AG04450 (cell line): ENCODE results near the gene ERBIN. TPM values are rescaled to one million over a fixed set of nuclear protein-coding genes. Genes with fewer than 3 reads are reported as not detected.
A peak's percentile ranks its signal among the peaks of the same experiment; 100 is the strongest.
"Not testable (repeated sequence)": the region's sequence is repeated elsewhere in the genome, so short reads cannot be mapped to it uniquely, and the experiment has no call there.

Experiments used
- CTCF ChIA-PET: fragments of 300-600, 350-600 bp; formaldehyde crosslinking; extraction: SDS; loops from one replicate; lab custom pipeline; 2022; ENCODE audit warnings: antibody characterized with exemption, inconsistent platforms; lab: Charles Lee
- POLR2A ChIA-PET: fragments of 350-600 bp; formaldehyde crosslinking; extraction: SDS; loops from one replicate; lab custom pipeline; 2021; ENCODE audit warnings: antibody characterized with exemption, inconsistent platforms; lab: Yijun Ruan, JAX
- DNase-seq: peaks from one replicate; pipeline ENCODE4 v3.0.0-alpha.2; 2011; ENCODE audit warnings: low read depth, low spot score
- H3K27ac ChIP-seq: one replicate; pipeline ENCODE4 v1.5.1; 2012; ENCODE audit warnings: low read depth, low read length, control low read depth
- H3K27me3 ChIP-seq: one replicate; pipeline ENCODE4 v1.6.0; 2012; ENCODE audit warnings: low read length; ENCODE audit not compliant: control insufficient read depth, insufficient read depth
- H3K4me3 ChIP-seq: 2 replicates; pipeline ENCODE4 v1.5.1; 2011; ENCODE audit warnings: mild to moderate bottlenecking, low read depth, low read length, control low read depth
- H3K9me3 ChIP-seq: 2 replicates; pipeline ENCODE4 v1.5.1; 2012; ENCODE audit warnings: low read length; ENCODE audit not compliant: control insufficient read depth, insufficient read depth
- CTCF ChIP-seq: IDR thresholded peaks from 2 replicates; pipeline ENCODE4 v1.5.1; 2011; ENCODE audit warnings: low read depth, low read length, control low read depth, inconsistent platforms
- polyA plus RNA-seq: library from polyadenylated mRNA; depleted of rRNA; stranded (reverse); fragments of >200 nt; gene quantifications from 2 replicates; pipeline ENCODE4 v1.2.3, GENCODE V29; 2011

Gene ERBIN
- polyA plus RNA-seq, 1 experiment, result 64.8 TPM

GRCh38 chr5:65948115-65948747, 21.9 kb downstream of the ERBIN start:
- POLR2A ChIA-PET, result interaction anchor here (0.6 to 1.4 kb wide), 6 partner anchors 18 to 226 kb away, joined by 3 to 4 read pairs (median 3); partner anchors contain the start of genes ERBIN, NLN and SGTB
- DNase-seq, result peak; percentile 47
- TF ChIP-seq CTCF, result no peak
- peak overlapping the region; percentile 49 for H3K27ac ChIP-seq
- CTCF ChIA-PET, result interaction anchor here (0.7 to 1.0 kb wide), 3 partner anchors 193 to 205 kb away, joined by 3 to 4 read pairs (median 3); no protein-coding TSS in a partner anchor
- no peaks in the 10 kb centered on the region for H3K27me3 ChIP-seq
- H3K9me3 ChIP-seq, result no peaks in the 10 kb centered on the region
- no peak overlapping the region for H3K4me3 ChIP-seq

- no peak for TF ChIP-seq CTCF
- no peaks in the 10 kb centered on the region for H3K9me3 ChIP-seq
- POLR2A ChIA-PET, result no interaction called here
- no peaks in the 10 kb centered on the region for H3K27me3 ChIP-seq
- H3K27ac ChIP-seq, result no peak overlapping the region
- H3K4me3 ChIP-seq, result no peak overlapping the region
- CTCF ChIA-PET, result no interaction called here
- no peak for DNase-seq
Observed at GRCh38 chr5:65951330-65951729, 25.0 kb downstream of the ERBIN start.

GRCh38 chr5:65952259-65952658, 25.9 kb downstream of the ERBIN start:
- TF ChIP-seq CTCF, result no peak
- POLR2A ChIA-PET, result no interaction called here
- H3K4me3 ChIP-seq, result no peak overlapping the region
- DNase-seq, result no peak
- no peaks in the 10 kb centered on the region for H3K9me3 ChIP-seq
- no peaks in the 10 kb centered on the region for H3K27me3 ChIP-seq
- H3K27ac ChIP-seq, result no peak overlapping the region
- CTCF ChIA-PET, result no interaction called here

DNA sequence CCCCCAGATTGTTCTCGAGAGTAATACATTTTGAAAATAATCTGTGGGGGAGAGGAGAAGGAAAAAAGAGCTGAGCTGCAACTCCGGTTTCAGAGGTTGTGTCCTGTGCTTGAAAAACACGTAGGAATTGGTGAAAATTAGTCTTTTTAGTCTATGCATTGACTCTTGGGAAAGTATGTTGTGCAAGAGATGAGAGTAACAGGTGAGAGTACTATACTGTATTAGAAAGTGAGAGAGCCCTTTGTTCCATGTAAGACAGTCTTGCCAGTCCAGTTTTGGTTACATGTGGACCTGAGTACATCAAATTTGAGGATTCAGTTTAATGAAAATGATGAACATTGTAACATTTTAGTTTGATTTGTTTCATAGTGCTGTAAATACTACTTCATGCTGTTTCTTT, 27.8 kb downstream of the ERBIN start:
- no peak overlapping the region for H3K4me3 ChIP-seq
- no peaks in the 10 kb centered on the region; the same call in 1 of the 2 replicates for H3K9me3 ChIP-seq
- no peak for DNase-seq
- no peaks in the 10 kb centered on the region for H3K27me3 ChIP-seq
- no peak for TF ChIP-seq CTCF
- ChIA-PET POLR2A (no interaction called here), CTCF (no interaction called here)
- H3K27ac ChIP-seq, result no peak overlapping the region

DNA sequence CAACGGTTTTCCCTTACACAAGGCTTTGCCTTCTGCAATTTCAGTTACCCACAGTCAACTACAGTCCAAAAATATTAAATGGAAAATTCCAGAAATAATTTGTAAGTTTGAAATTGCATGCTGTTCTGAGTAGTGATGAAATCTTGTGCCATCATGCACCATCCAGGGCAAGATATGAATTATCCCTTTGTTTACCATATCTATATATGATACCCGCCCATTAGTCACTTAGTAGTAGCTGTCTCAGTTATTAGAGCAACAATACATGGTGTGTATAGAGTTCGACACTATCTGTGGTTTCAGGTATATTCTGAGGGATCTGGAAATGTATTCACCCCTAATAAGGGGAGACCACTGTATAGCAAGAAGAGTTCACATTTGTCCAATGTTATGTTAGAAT, 29.4 kb downstream of the ERBIN start:
- DNase-seq, result no peak
- ChIA-PET POLR2A (no interaction called here), CTCF (interaction anchor here (1.1 kb wide), 1 partner anchor 123 kb away, joined by 4 read pairs; no protein-coding TSS in a partner anchor)

DNA sequence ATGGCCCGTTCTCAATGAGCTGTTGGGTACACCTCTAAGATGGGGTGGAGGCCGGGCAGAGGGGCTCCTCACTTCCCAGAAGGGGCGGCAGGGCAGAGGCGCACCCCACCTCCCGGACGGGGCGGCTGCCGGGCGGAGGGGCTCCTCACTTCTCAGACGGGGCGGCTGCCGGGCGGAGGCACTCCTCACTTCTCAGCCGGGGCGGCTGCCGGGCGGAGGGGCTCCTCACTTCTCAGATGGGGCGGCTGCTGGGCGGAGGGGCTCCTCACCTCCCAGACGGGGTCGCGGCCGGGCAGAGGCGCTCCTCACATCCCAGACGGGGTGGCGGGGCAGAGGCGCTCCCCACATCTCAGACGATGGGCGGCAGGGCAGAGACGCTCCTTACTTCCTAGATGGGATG, 31.3 kb downstream of the ERBIN start:
- DNase-seq, H3K27me3 ChIP-seq, H3K4me3 ChIP-seq, H3K27ac ChIP-seq, H3K9me3 ChIP-seq, POLR2A ChIA-PET, CTCF ChIA-PET: not testable (repeated sequence)

More for the DNA sequence above, 29.4 kb downstream of the ERBIN start:
- Histone ChIP-seq H3K4me3 (no peak overlapping the region), H3K9me3 (no peaks in the 10 kb centered on the region; the same call in 1 of the 2 replicates), H3K27me3 (no peaks in the 10 kb centered on the region), H3K27ac (no peak overlapping the region)
- no peak for TF ChIP-seq CTCF
